Testis (tissue), 3 donors: ENCODE measurements around the gene KCNQ1. TPM values are rescaled to one million over a fixed set of nuclear protein-coding genes. Genes with fewer than 3 reads are reported as not detected.

Source experiments
- DNase-seq: peaks from one replicate; pipeline ENCODE4 v3.0.0-alpha.2; 2019
- H3K27ac ChIP-seq, 2 donors: fragments of 200-600 bp; sonication (generic); one replicate each; pipeline ENCODE4 v1.5.1; 2019
- H3K27me3 ChIP-seq: fragments of 200-600 bp; sonication (generic); one replicate; pipeline ENCODE4 v1.5.1; 2019
- H3K36me3 ChIP-seq: fragments of 200-600 bp; sonication (generic); one replicate; pipeline ENCODE4 v1.5.1; 2017; ENCODE audit warnings: low read depth; ENCODE audit errors: missing control alignments
- H3K4me1 ChIP-seq: fragments of 200-600 bp; sonication (generic); one replicate; pipeline ENCODE4 v1.5.1; 2019
- H3K4me3 ChIP-seq, 2 donors: fragments of 200-600 bp; sonication (generic); one replicate each; pipeline ENCODE4 v1.5.1; 2017 to 2019
- H3K9me3 ChIP-seq: fragments of 200-600 bp; sonication (generic); one replicate; pipeline ENCODE4 v1.5.1; 2017
- CTCF ChIP-seq, 3 experiments: fragments of 450-650 bp in 2 of 3; fragments of 200-600 bp in 1 of 3; sonication (generic) in 1 of 3; IDR thresholded peaks; one replicate each; pipeline ENCODE4 v1.5.1; 2016 to 2019; ENCODE audit warnings: antibody characterized with exemption in 3 of 3, mild to moderate bottlenecking in 2 of 3, moderate library complexity in 1 of 3
- POLR2A ChIP-seq: fragments of 450-650 bp; IDR thresholded peaks from one replicate; pipeline ENCODE4 v1.6.1; 2017; ENCODE audit warnings: antibody characterized with exemption, mild to moderate bottlenecking, moderate library complexity
- WGBS, 2 donors: methylation state at CpG; one replicate each; pipeline ENCODE4 v1.1.5; 2018; 5-methylcytosine and 5-hydroxymethylcytosine counted together
- intact Hi-C: fragments of 100-400 bp; cut with DNase I; formaldehyde crosslinking; loops from one replicate; pipeline ENCODE4 v1.15.1; 2023; ENCODE audit warnings: low total_unique reads
- polyA plus RNA-seq: library from polyadenylated mRNA; stranded (reverse); fragments of 350-450 nt; fragmentation: Illumina TruSeq; extraction: RNeasy Lipid Tissue Mini Kit (QIAGEN cat#74804); gene quantifications from one replicate; pipeline ENCODE4 v1.2.3, GENCODE V29; 2014; ENCODE audit warnings: low read depth, low replicate concordance; ENCODE audit not compliant: insufficient read depth
- total RNA-seq, 2 donors: library from RNA; depleted of rRNA; stranded (reverse); fragments of >200 nt; gene quantifications; one replicate each; pipeline ENCODE4 v1.2.3, GENCODE V29; 2016

Gene KCNQ1
- total and polyA plus RNA-seq, 3 donors from 2014 or later = 6.0 to 24.2 (median 12.8) TPM

- H3K4me3 ChIP-seq = no peak overlapping the region
- TF ChIP-seq POLR2A (no peak), CTCF (IDR thresholded peaks at IDR 0.05) (no peak)
- no peak overlapping the region for H3K27ac ChIP-seq
- no peaks in the 10 kb centered on the region for H3K36me3 ChIP-seq
- no peaks in the 10 kb centered on the region for H3K4me1 ChIP-seq
- H3K27me3 ChIP-seq = no peaks in the 10 kb centered on the region
- 64 to 85% methylated on average over 9 to 17 of the region's 17 CpGs for WGBS, 2 donors
- DNase-seq = no peak
- H3K9me3 ChIP-seq = no peaks in the 10 kb centered on the region
- intact Hi-C loops = no loop called here
Observed at GRCh38 chr11:2525166-2525861, 80.5 kb downstream of the KCNQ1 start.

- intact Hi-C loops = no loop called here
- 81 to 91% methylated on average over 12 to 15 of the region's 15 CpGs for WGBS, 2 donors
- Histone ChIP-seq H3K27ac (no peak overlapping the region), H3K27me3 (no peaks in the 10 kb centered on the region), H3K4me3 (no peak overlapping the region), H3K36me3 (no peaks in the 10 kb centered on the region), H3K9me3 (no peaks in the 10 kb centered on the region), H3K4me1 (no peaks in the 10 kb centered on the region)
- DNase-seq = no peak
- TF ChIP-seq POLR2A (no peak), CTCF (IDR thresholded peaks at IDR 0.05) (no peak)
Observed at GRCh38 chr11:2525941-2526807, 81.4 kb downstream of the KCNQ1 start.

- 73 to 75% methylated on average over 12 to 25 of the region's 25 CpGs for WGBS, 2 donors
- Histone ChIP-seq H3K27me3 (no peaks in the 10 kb centered on the region), H3K4me1 (no peaks in the 10 kb centered on the region), H3K4me3 (no peak overlapping the region), H3K9me3 (no peaks in the 10 kb centered on the region), H3K27ac (no peak overlapping the region), H3K36me3 (no peaks in the 10 kb centered on the region)
- peak; percentile 32 for DNase-seq
- TF ChIP-seq POLR2A = no peak
- no peak for TF ChIP-seq CTCF (IDR thresholded peaks at IDR 0.05)
- intact Hi-C loops = no loop called here
Observed at GRCh38 chr11:2526808-2527381, 82.1 kb downstream of the KCNQ1 start.

- H3K27me3 ChIP-seq = no peaks in the 10 kb centered on the region
- intact Hi-C loops = no loop called here
- no peak for DNase-seq
- WGBS, 2 donors = 92 to 94% methylated on average over 8 to 22 of the region's 22 CpGs
- TF ChIP-seq POLR2A (no peak), CTCF (IDR thresholded peaks at IDR 0.05) (no peak)
- H3K4me3 ChIP-seq = no peak overlapping the region
- no peaks in the 10 kb centered on the region for H3K4me1 ChIP-seq
- H3K9me3 ChIP-seq = no peaks in the 10 kb centered on the region
- no peaks in the 10 kb centered on the region for H3K36me3 ChIP-seq
- no peak overlapping the region for H3K27ac ChIP-seq
Observed at GRCh38 chr11:2527621-2528291, 82.9 kb downstream of the KCNQ1 start.
